ENCODE measurements around the gene MED15.

GRCh38 chr22:20517422-20517821, 10.0 kb downstream of the MED15 start:
- TF ChIP-seq, protein P1, sequence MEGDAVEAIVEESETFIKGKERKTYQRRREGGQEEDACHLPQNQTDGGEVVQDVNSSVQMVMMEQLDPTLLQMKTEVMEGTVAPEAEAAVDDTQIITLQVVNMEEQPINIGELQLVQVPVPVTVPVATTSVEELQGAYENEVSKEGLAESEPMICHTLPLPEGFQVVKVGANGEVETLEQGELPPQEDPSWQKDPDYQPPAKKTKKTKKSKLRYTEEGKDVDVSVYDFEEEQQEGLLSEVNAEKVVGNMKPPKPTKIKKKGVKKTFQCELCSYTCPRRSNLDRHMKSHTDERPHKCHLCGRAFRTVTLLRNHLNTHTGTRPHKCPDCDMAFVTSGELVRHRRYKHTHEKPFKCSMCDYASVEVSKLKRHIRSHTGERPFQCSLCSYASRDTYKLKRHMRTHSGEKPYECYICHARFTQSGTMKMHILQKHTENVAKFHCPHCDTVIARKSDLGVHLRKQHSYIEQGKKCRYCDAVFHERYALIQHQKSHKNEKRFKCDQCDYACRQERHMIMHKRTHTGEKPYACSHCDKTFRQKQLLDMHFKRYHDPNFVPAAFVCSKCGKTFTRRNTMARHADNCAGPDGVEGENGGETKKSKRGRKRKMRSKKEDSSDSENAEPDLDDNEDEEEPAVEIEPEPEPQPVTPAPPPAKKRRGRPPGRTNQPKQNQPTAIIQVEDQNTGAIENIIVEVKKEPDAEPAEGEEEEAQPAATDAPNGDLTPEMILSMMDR (IDR thresholded peaks at IDR 0.05), result no peak
- TF ChIP-seq POLR2A (IDR thresholded peaks at IDR 0.05), result no peak

Measured in uterus (tissue), 2 donors.